ELF-1 (cell line): ENCODE results near the gene ZNF266.

ENCODE experiments used
- DNase-seq: peaks from one replicate; pipeline ENCODE4 v3.0.0-alpha.2; 2016; ENCODE audit warnings: low read depth, low spot score

The ZNF266 gene

DNA sequence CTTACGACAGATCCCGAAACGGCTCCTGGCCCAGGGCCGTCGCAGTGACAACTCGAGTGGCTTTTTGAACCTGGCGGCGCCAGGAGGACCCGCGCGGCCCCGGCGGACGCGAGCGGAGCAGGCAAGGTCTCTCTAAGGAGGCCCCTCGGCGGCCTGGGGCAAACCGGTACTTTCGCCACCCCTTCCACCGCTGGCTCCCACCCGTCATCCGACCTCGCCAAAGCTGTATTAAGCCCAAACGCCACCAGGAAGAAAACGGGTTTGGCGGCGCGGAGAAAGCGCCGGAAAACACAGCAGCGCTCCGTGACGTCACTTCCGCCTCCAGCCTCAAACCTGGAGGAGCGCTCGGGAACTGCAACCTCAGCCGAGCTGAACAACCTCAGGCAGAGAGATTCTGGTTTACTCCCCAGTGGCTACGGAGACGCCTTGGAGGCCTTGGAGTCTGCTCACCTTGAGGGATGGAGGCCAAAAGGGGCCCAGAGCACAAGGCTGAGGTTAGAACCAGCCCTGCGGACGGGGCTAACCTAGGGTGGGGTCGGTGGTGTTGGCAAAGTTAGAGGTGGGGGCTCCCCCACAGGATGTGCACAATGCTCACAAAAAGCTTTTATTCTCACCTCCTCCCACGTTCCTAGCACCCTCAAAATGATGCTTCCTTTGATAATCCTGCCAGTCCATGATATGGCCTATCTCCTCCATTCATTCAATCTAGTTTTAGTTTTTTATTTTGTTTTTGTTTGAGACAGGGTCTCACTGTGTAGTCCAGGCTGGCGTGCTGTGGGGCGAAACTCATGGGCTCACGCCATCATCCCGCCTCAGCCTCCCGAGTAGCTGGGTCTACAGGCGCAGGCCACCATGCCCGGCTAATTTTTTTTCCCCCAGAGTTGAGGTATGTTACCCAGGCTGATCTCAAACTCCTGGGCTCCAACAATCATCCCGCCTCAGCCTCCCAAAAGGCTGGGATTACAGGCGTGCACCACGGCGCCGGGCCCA, at the start of gene ZNF266:
Gene ZNF266 (minus strand): TSS at position 295 of the 990 bp plus-strand sequence. CDS start 15,484 bp downstream, outside the sequence.
- DNase-seq, result peak; percentile 97

DNA sequence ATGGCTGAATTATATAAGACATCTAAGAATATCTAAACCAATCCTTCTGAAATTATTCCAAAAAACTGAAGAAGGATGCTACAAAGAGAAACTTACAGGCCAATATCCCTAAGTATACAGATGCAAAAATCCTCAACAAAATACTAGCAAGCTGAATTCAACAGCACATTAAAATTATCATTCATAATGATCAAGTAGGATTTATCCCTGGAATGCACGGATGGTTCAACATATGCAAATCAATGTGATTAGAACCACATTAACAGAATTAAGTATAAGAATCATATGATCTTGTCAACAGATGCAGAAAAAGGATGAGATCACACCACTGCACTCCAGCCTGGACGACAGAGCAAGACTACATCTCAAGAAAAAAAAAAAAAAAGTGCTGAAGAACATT, 49.8 kb upstream of the ZNF266 start:
- no peak for DNase-seq

DNA sequence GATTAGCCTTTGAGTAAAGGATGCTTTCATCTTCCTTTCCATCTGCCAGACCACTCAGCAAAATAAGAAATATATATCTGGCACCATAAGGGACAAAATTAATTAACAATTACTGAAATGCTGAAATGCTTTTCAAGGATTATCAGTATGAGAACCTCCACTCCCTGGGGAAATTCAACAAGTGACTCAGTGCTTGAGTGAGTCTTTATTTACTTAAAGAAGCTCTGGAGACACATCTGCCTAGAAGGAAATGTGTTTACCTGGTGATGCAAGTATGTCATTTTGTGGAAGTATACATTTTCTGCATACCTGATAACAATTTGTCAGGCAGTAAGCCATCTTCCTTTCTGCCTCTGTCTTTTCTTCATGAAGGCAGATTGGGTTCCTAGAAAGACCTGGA, 39.6 kb upstream of the ZNF266 start:
- DNase-seq, result no peak

DNA sequence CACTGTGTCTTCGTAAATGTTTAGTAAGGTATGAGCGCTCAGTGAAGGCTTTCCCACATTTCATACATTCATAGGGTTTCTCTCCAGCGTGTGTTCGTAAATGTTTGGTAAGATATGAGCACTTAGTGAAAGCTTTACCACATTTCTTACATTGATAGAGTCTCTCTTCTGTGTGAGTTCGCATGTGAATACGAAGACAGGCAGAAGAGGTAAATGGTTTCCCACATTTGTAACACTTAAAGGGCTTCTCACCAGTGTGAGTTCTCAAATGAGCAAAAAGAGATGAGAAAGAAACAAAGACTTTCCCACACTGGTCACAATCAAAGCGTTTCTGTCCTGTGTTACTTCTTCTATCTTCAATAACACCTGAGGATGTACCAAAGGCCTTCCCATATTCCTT, 31.8 kb upstream of the ZNF266 start:
- no peak for DNase-seq

DNA sequence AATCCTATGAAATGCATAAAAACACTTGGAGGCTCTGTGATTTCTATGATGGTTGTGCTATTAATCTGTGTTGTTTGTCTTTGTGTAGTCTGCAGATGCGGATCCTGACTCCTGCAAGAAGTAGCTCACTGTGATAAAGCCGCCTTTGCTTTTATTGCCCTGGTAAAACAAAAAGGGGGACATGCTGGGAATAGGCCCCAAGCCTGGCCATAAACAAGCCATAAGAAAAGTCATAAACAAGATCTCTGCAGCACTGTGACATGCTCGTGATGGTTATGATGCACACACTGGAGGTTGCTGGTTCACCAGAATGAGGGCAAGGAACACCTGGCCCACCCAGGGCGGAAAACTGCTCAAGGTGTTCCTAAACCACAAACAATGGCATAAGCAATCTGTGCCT, 26.6 kb upstream of the ZNF266 start:
- DNase-seq, result no peak

DNA sequence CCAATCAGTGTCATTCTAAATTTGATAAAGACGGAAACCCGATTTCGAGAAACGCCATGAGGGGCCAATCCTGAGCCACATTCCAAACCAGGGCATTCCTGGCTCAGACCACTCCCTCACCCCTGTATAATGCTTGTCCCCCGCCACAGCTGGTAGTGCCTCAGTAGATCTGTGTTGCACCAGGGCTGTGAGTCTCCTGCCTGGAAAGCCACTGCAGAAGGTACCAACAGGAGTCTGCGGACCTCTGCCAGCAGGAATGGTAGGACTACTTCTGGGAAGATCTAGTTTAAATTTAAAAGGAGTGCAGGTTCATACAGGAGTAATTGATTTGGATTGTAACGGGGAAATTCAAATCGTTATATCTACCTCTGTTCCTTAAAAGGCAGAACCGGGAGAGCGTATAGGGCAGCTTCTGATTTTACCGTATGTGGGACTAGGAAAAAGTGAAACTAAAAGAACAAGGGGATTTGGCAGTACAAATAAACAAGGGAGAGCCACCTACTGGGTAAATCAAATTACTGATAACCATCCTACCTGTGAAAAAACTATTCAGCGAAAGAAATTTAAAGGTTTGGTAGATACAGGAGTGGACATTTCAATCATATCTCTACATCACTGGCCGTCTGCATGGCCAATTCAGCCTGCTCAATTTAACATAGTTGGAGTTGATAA, 20.8 kb upstream of the ZNF266 start:
- DNase-seq, result no peak

DNA sequence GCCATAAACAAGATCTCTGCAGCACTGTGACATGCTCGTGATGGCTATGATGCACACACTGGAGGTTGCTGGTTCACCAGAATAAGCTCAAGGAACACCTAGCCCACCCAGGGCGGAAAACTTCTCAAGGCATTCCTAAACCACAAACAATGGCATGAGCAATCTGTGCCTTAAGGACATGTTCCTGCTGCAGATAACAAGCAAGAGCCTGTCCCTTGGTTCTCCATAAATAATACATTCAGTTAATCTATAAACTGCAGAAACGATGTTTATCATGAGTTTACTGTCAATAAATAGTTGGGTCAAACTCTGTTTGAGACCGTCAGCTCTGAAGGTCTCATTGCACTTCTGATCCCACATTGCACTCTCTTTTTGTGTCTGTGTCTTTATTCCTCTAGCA, 18.6 kb upstream of the ZNF266 start:
- no peak for DNase-seq

DNA sequence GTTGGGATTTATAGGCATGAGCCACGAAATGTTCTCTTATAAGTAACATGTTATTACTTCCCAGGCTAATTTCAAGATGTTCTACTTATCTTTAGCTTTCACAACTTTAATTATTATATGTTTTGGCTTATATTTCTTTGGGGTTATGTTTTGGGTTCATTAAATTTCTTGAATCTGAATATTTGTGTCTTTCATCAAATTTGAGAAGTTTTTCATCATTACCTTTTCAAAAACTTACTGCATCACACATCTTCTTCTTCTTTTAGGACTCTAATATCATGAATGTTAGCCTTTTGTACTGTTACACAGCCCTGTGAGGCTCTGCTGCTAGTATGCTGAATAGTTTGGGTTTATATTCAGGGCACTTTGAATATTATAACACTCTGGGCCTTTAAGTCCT, 9.7 kb upstream of the ZNF266 start:
- DNase-seq, result no peak

DNA sequence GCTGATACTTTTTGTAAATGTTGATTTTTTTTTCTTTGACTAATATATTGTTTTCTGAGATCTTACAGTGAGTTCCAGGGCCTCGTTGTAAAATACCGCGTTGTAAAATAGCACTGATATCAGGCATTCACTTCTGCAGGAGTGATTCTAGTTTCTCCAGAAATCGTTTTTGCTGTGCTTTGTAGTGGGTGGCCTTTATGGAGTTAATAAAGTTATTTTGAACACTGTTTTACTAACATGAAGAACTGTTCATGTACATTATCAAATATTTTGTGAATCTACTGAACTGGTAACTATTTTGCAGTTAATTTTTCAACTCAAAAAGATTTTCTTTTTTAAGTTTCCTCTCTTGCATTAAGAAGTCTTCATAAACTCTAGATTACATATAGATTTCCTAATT, 985 bp upstream of the ZNF266 start:
- no peak for DNase-seq

DNA sequence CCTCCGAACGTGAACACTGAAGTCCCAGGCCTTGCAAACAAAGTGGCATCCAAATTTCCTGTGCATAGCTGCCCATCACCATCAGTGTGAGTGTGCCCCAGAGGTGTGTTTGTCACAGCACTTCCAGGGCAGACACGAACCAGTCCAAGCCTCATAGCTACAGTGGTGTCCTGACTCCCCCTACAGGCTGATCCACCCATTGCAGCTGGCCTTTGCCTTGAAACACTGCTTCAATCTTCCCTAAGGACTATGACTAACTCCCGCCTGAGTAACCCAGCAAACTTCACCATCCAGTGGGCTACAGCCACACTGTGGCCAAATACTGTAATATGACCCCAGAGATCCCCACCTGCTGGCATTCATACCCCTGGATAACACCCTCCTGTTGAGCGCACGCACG, 3.9 kb downstream of the ZNF266 start:
- peak; percentile 37 for DNase-seq

DNA sequence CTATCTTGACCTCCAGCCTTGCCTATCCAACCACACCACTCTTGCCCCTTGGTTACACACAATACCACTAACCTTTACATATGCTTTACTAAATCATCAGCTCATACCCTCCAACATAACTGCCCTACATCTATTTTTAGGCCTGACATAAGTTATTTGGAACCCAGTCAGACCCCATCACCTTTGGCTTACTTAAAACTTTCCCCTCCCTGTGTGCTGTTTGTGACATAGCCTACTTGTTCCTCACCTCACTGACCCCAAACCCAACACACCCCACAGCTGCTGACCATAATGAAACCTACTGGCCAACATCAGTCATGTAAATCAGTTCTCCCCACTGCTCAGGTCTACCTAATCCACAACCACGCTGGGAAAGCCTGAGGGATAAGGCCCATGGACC, 4.9 kb downstream of the ZNF266 start:
- DNase-seq, result no peak

DNA sequence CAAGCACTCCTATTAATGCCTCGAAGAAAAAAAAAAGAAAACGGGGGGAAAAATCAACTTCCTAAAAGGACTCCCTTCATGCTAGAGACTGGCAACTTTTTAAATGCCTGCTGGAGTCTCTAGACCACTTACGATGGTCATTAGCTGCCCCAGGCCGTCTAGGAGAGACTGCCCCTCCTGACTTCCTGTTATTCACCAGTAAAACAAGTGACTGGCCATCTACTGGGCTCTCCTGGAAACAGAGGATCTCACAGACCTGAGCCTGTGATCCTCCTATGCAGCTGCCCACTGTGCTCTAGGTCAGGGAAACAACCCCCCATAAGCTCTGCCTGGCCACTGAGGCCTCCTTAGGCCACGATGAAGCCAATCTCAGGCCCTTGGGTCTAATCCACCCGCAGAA, 7.4 kb downstream of the ZNF266 start:
- peak; percentile 27 for DNase-seq

DNA sequence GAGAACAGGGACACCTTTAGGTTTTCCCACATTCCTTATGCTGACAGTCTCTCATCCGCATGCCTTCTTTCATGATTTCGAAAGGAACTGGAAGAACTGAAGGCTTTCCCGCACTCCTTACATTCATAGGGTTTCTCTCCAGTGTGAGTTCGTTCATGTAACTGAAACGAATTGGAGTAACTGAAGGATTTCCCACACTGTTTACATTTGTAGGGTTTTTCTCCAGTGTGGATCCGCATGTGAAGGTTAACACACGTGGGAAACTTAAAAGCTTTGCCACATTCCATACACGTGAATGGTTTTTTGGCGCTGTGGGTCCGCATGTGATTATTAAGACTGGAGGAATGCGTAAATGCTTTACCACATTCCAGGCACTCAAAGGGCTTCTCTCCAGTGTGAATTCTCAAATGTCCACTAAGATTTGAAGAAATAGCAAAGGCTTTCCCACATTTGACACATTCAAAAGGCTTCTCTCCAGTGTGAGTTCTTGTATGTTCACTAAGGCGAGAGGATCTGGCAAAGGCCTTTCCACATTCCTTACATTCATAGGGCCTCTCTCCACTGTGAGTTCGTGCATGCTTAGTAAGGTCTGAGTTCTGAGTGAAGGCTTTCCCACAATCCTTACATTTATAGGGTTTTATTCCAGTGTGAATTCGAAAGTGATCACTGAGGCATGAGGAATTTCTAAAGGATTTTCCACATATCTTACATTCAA, 22.0 kb downstream of the ZNF266 start:
- no peak for DNase-seq

DNA sequence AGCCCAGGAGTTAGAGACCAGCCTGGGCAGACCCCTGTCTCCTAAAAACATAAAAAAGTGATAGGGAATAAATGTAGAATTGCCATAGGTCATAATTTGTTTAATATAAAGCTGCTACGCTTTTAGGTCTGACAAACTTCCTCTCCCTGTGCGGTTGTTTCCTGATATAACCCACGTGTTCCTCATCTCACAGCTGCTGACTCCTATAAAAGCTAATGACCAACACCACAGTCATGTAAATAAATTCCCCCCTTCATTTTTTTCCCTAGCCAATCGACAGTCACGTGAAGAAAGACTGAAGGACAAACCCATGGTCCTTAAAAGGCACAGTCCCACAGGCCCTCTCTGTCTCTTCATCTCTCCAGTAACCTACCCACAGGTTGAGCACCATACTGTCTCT, 27.5 kb downstream of the ZNF266 start:
- no peak for DNase-seq

DNA sequence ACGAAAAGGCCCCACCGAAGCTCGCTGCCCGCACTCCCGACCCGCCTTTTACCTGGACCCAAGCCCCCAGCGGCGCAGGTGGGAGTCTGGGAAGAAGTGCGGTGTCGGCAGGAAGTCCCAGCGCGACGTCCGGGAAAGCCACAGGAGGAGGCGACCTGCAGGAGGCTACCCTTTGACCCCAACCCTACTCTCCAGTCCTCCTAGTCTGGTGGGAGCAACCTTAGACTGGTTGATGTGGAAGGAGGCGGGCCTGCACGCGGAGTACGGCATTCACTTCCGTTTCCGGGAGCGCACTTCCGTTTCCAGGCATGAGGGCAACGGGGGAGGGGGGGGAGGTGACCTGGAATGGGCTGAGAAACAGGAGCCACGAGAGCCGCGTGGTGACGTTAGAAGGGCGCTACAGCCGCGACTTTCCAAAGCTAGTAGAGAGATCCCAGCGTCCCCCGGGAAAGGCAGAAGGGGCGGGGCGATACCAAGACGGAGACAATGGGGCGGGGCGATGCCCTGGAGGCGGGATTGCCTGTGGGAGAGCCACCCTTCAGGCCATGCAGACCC, 28.5 kb downstream of the ZNF266 start:
- DNase-seq, result peak; percentile 83

DNA sequence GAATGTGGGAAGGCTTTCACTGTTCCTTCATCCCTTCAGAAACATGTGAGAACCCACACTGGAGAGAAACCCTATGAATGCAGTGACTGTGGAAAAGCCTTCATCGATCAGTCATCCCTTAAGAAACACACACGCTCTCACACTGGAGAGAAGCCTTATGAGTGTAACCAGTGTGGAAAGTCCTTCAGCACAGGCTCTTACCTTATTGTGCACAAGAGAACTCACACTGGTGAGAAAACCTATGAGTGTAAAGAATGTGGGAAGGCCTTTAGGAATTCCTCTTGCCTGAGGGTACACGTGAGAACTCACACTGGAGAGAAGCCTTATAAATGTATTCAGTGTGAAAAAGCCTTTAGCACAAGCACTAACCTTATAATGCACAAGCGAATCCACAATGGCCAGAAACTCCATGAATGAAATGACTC, 54.0 kb downstream of the ZNF266 start:
- DNase-seq, result no peak

DNA sequence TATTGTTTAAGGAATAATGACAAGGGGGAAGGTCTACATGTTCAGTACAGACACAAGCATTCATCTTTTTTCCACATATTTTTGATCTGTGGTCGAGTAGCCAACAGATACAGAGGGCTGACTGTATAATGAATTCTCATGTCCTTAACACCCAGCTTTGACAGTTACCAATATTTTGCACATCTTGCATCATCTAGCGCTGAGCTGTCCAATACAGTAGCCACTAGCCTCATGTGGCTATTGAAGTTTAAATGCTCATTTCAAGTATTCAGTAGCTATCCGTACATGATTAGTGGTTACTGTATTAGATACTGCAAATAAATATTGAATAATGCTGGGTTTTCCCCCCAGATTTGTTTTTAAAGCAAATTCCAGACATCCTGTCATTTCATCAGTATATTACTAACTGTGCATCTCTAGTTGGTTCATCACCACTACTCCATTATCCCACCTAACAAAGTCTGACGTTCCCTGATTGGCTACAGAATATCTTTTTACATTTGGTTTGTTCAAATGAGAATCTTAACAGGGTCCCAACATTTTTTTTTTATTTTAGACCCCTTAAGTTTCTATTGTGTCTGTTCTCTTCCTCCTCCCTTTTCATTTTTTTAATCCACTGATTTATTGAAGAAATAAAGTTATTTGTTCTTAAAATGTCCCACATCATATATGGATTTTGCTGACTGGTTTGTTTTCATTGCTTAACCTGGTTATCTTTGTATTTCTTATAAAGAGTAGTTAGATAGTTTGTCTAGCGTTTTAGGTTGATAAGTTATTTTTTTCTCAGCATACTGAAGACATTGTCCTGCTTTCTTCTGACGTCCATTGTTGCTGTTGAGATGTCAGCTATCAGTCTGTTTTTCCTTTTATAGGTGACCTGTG, 64.4 kb downstream of the ZNF266 start:
- DNase-seq, result no peak

DNA sequence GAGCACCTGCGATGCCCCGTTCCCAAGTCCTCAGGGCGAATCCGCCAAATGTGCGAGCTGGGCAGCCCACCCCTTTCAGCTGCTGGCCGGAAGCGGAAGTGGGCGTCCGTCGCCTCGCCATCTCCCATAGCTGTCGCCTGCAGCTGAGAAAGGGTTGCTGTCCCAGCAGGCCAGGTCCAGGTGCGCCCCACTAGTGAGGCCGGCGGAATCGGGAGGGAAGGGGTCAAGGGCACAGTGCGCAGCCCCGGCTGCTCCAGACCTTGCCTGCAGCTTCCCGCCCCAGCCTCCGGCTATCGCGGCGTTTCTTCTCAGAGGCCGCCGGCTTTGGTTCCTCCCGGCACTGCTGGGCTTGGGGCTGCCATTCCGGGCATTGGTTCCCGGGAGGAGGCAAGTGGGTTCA, 72.5 kb downstream of the ZNF266 start, which contains the start of gene ZNF177:
Gene ZNF177 (plus strand): TSS at position 109 of the 400 bp plus-strand sequence. CDS start 15,299 bp downstream, outside the sequence.
- no peak for DNase-seq
